Lung microvascular endothelial cell (primary cell): Measurements from ENCODE around the gene MOK. TPM values are rescaled to one million over a fixed set of nuclear protein-coding genes. Genes with fewer than 3 reads are reported as not detected.

ENCODE experiments used
- DNase-seq, 2 donors: peaks; one replicate each; pipeline versions ENCODE4 v3.0.0 to v3.0.0-alpha.2; 2010; ENCODE audit warnings: low read depth in 2 of 2
- total RNA-seq: library from RNA; depleted of rRNA; stranded (reverse); fragments of >200 nt; gene quantifications from 2 replicates; pipeline ENCODE4 v1.2.1, GENCODE V29; 2014

Gene MOK
- total RNA-seq, 1 donor from 2014 or later, result 1.2 TPM

- DNase-seq, result no peak
Measured at GRCh38 chr14:102285106-102285505, 19.9 kb downstream of the MOK start.

GRCh38 chr14:102283631-102284129 is 21.3 kb downstream of the MOK start:
- DNase-seq, result peak in 1 of 2 donors; percentile 15

- DNase-seq, result no peak
Measured at GRCh38 chr14:102282751-102283465, 22.1 kb downstream of the MOK start.

GRCh38 chr14:102280376-102280962 is 24.5 kb downstream of the MOK start:
- peak in 1 of 2 donors; percentile 68 for DNase-seq

GRCh38 chr14:102279688-102280348 is 25.1 kb downstream of the MOK start:
- DNase-seq, result peak; percentile 25 to 60

GRCh38 chr14:102279282-102279681 is 25.7 kb downstream of the MOK start:
- DNase-seq, result no peak

- no peak for DNase-seq
Measured at GRCh38 chr14:102278631-102278935, 26.4 kb downstream of the MOK start.

GRCh38 chr14:102277874-102278630 is 26.9 kb downstream of the MOK start:
- DNase-seq, result no peak

- DNase-seq, result no peak
Measured at GRCh38 chr14:102275866-102276265, 29.1 kb downstream of the MOK start.

- no peak for DNase-seq
Measured at GRCh38 chr14:102272392-102272791, 32.6 kb downstream of the MOK start.

GRCh38 chr14:102264775-102265174 is 40.2 kb downstream of the MOK start:
- DNase-seq, result no peak

GRCh38 chr14:102264355-102264754 is 40.6 kb downstream of the MOK start:
- DNase-seq, result no peak

GRCh38 chr14:102262929-102263462 is 42.0 kb downstream of the MOK start:
- DNase-seq, result peak; percentile 12 to 36

- DNase-seq, result no peak
Measured at GRCh38 chr14:102258136-102258535, 46.8 kb downstream of the MOK start.

- DNase-seq, result no peak
Measured at GRCh38 chr14:102256716-102257115, 48.2 kb downstream of the MOK start.

GRCh38 chr14:102255401-102256190 is 49.4 kb downstream of the MOK start:
- no peak for DNase-seq

GRCh38 chr14:102252834-102253801 is 51.8 kb downstream of the MOK start:
- no peak for DNase-seq

GRCh38 chr14:102251161-102251560 is 53.8 kb downstream of the MOK start:
- no peak for DNase-seq

GRCh38 chr14:102250636-102251035 is 54.3 kb downstream of the MOK start:
- DNase-seq, result no peak

- no peak for DNase-seq
Measured at GRCh38 chr14:102249981-102250380, 55.0 kb downstream of the MOK start.
